Fibroblast of peridontal ligament (primary cell): ENCODE measurements around the gene SNAP25.

ENCODE experiments used
- DNase-seq: peaks from one replicate; pipeline ENCODE4 v3.0.0-alpha.2; 2010; ENCODE audit errors: extremely low read depth

The SNAP25 gene

GRCh38 chr20:10332656-10333415 is 114.2 kb downstream of the SNAP25 start:
- DNase-seq, result peak; percentile 96

GRCh38 chr20:10336959-10337729 is 118.5 kb downstream of the SNAP25 start:
- peak; percentile 52 for DNase-seq

DNA sequence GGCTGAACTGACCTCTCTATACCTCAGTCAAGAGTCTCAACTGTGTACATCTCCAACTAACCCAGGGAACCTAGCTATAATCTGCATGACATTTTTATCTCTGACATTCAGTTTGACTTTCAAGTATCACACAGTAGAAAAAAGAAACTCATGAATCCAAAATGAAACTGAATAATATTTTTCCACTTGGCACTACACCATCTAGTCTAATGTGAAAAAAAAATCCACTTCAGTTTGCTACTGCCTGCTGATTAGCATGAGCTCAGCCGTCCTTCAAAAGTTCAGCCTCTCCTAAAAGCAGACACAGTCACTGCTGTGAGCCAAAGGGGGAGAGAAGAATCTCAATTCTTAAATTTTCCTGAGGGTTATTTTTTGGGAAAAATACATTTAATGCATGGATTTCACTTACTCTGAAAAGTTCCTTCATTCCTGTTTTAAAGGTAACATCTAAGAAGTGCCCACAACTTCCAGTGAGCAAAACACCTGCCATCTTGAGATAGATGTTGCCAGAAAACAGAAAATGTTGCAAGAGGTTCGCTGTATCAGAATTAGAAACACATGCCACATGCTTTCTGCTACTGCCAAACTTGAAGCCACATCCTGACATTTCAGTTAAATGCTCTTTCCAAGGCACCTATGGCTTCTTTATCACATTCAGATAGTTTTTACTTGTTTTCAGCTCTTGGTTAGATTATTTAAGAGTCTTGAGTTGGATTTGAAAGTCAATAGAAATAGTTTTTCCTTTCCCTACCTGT is 120.0 kb downstream of the SNAP25 start:
- peak; percentile 65 for DNase-seq

- no peak for DNase-seq
These were observed 121.0 kb downstream of the SNAP25 start for GRCh38 chr20:10339609-10340008.

GRCh38 chr20:10342152-10342551 is 123.5 kb downstream of the SNAP25 start:
- no peak for DNase-seq

GRCh38 chr20:10344953-10345352 is 126.3 kb downstream of the SNAP25 start:
- no peak for DNase-seq

GRCh38 chr20:10347086-10347880 is 128.7 kb downstream of the SNAP25 start:
- no peak for DNase-seq

DNA sequence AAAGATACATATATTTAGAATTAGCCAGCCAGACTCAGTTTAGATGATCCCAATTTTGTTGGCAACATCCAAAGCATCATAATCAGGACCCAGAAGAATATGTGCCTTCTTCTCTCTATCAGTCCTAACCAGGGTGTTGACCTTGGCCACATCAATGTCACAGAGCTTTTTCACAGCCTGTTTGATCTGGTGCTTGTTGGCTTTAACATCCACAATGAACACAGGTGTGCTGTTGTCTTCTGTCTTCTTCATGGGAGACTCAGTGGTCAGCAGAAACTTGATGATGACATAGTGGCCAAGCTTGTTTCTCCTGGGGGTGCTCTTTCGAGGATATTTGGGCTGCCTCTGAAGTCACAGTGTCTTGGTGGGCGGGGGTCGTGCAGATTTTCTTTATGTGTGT is 130.5 kb downstream of the SNAP25 start:
- DNase-seq, result no peak

GRCh38 chr20:10350188-10350842 is 131.7 kb downstream of the SNAP25 start:
- no peak for DNase-seq

DNA sequence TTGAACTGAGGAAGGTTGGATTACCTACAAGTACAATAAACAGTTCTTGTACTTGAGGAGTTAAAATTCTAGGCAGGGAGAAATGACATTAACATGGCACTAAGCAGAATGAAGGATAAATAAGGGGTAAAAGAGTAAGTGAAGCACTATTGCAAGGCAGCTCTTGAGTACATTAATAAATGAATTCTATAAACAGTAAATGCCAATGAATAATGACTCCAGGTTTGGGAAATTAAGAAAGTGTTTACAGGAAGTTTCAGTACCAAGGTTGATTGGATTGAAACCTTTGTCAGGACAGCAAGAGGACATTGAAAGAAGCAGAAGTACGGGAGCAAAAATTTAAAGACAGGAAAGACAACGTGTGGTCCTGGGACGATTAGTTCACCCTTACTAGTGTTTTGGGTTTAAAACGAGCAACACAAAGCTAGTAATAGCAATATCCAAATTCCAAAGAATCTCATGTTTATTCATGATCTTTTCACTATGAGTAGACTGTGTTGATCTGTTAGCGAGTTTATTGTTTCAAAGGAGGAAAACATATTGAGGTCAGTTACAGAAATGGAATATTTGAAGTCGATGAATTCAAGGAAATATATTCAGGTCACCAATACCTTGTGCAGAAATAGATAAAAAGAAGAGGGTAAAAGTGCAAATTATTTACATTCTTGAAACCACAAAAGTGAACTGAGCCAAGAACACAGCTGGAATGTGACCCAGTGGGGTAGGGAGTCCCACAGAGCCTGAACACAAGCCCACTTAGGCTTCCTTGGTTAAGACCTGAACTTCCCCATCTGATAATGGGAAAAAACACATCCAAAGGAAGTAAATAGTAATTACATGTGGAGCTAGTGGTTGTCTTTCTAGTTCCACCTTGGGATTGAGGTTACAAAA is 134.5 kb downstream of the SNAP25 start:
- DNase-seq, result no peak

DNA sequence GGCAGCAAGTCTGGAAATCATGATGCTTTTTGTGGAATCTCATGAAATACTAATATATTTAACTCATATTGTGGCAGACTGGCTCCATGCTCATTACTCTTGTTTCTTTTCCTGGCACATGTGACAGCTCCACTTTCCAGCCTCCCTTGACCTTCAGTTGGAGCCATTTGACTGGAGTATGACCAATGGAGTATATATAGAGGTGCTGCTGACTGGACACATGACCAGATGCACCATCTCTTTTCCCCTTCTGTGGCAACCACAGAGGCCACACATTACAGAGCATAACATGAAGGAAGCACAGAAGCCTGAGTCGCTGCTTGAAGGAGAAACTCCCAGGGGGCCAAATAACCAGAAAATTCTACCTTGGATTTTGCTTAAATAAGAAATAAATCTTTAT is 138.0 kb downstream of the SNAP25 start:
- DNase-seq, result no peak
